ENCODE results near the gene NFIA.

GRCh38 chr1:61237659-61238358 is 155.4 kb downstream of the NFIA start:
- TF ChIP-seq POLR2G (IDR thresholded peaks at IDR 0.05; ENCODE audit: low read depth, low read length): no peak
- no peak for TF ChIP-seq ZNF280B (CRISPR knock-in tag; IDR thresholded peaks at IDR 0.05)
